H1 (cell line): ENCODE results near the gene ALG3. TPM values are rescaled to one million over a fixed set of nuclear protein-coding genes. Genes with fewer than 3 reads are reported as not detected.
A peak's percentile ranks its signal among the peaks of the same experiment; 100 is the strongest.

ENCODE experiments used
- CTCF ChIA-PET: fragments of 300-600 bp; sonication (Branson Sonifier 250); formaldehyde crosslinking; loops from one replicate; lab custom pipeline; 2021; ENCODE audit not compliant: partially characterized antibody; lab: Charles Lee
- POLR2A ChIA-PET: fragments of 300-600 bp; sonication (Branson Sonifier 250); formaldehyde crosslinking; loops from one replicate; lab custom pipeline; 2021; ENCODE audit warnings: inconsistent platforms; ENCODE audit not compliant: partially characterized antibody; lab: Charles Lee
- DNase-seq, 2 experiments: peaks; one replicate each; pipeline versions ENCODE4 v3.0.0 to v3.0.0-alpha.2; 2010 to 2022; ENCODE audit warnings: low spot score in 2 of 2, low read depth in 1 of 2, mixed read lengths in 1 of 2
- FAIRE-seq: peaks from 2 replicates; lab custom pipeline; 2011; peaks lifted over from hg19 to GRCh38; lab: Jason Lieb, UNC
- H2AFZ ChIP-seq: 2 replicates; pipeline ENCODE4 v1.8.1; 2012; ENCODE audit warnings: low read length, inconsistent platforms
- H2AK5ac ChIP-seq: 2 replicates; pipeline ENCODE4 v1.6.1; 2013; ENCODE audit warnings: low read depth, low read length
- H2BK120ac ChIP-seq: replicated peaks from 2 replicates; pipeline ENCODE3; 2013; ENCODE audit warnings: low read depth, low read length, inconsistent platforms
- H2BK12ac ChIP-seq: 2 replicates; pipeline ENCODE4 v1.6.1; 2013; ENCODE audit warnings: low read depth, low read length
- H2BK15ac ChIP-seq: 2 replicates; pipeline ENCODE4 v1.6.1; 2013; ENCODE audit warnings: low read length
- H2BK20ac ChIP-seq: 2 replicates; pipeline ENCODE4 v1.6.1; 2013; ENCODE audit warnings: low read length
- H2BK5ac ChIP-seq: 2 replicates; pipeline ENCODE4 v1.6.1; 2013; ENCODE audit warnings: low read depth, low read length
- H3K14ac ChIP-seq: 2 replicates; pipeline ENCODE4 v1.6.1; 2013; ENCODE audit warnings: inconsistent platforms; ENCODE audit not compliant: insufficient read length
- H3K18ac ChIP-seq: 2 replicates; pipeline ENCODE4 v1.6.1; 2013; ENCODE audit warnings: low read length; ENCODE audit errors: extremely low read depth
- H3K23ac ChIP-seq: 2 replicates; pipeline ENCODE4 v1.6.1; 2013; ENCODE audit warnings: inconsistent platforms; ENCODE audit not compliant: insufficient read length
- H3K23me2 ChIP-seq: 2 replicates; pipeline ENCODE4 v1.6.1; 2013; ENCODE audit warnings: low read depth, low read length
- H3K27ac ChIP-seq: 2 replicates; pipeline ENCODE4 v1.6.1; 2011; ENCODE audit warnings: low read depth, low read length, inconsistent platforms
- H3K27me3 ChIP-seq, 4 experiments: replicated peaks in 1 of 4; 1 replicate in 1 of 4; 2 replicates in 3 of 4; pipeline versions ENCODE4 v1.6.1 to v1.8.1; 2011 to 2013; ENCODE audit warnings: low read length in 3 of 4, mild to moderate bottlenecking in 3 of 4, inconsistent platforms in 2 of 4, mixed read lengths in 2 of 4, moderate library complexity in 1 of 4; ENCODE audit not compliant: control insufficient read depth in 3 of 4, insufficient read depth in 3 of 4; ENCODE audit errors: extremely low read depth in 1 of 4
- H3K36me3 ChIP-seq, 4 experiments: 2 replicates each; pipeline versions ENCODE4 v1.6.1 to v1.8.1; 2011 to 2013; ENCODE audit warnings: mild to moderate bottlenecking in 4 of 4, low read length in 3 of 4, moderate library complexity in 2 of 4, control low read depth in 1 of 4, inconsistent platforms in 1 of 4; ENCODE audit not compliant: insufficient read depth in 4 of 4, control insufficient read depth in 2 of 4
- H3K4ac ChIP-seq: replicated peaks from 2 replicates; pipeline ENCODE3; 2013; ENCODE audit warnings: low read length, low read depth, mixed read lengths, inconsistent platforms; ENCODE audit not compliant: insufficient read length
- H3K4me1 ChIP-seq, 4 experiments: replicated peaks in 1 of 4; 1 replicate in 1 of 4; 2 replicates in 3 of 4; pipeline versions ENCODE4 v1.6.1 to v1.8.1; 2011 to 2013; ENCODE audit warnings: low read length in 3 of 4, inconsistent platforms in 2 of 4, mixed read lengths in 1 of 4; ENCODE audit not compliant: insufficient read depth in 4 of 4, control insufficient read depth in 3 of 4
- H3K4me2 ChIP-seq, 2 experiments: 2 replicates each; pipeline versions ENCODE4 v1.6.1 to v1.8.1; 2011 to 2013; ENCODE audit warnings: low read depth in 2 of 2, low read length in 2 of 2, control low read depth in 1 of 2, inconsistent platforms in 1 of 2, mild to moderate bottlenecking in 1 of 2; ENCODE audit not compliant: insufficient read depth in 1 of 2
- H3K4me3 ChIP-seq, 4 experiments: fragments of 200-600, 300-600 bp in 1 of 4; sonication (generic), shearing (Covaris generic), sonication (Bioruptor Twin) in 1 of 4; 2 replicates each; pipeline versions ENCODE4 v1.5.1 to v1.8.1; 2011 to 2016; ENCODE audit warnings: low read length in 4 of 4, low read depth in 3 of 4, control low read depth in 2 of 4, inconsistent platforms in 2 of 4, mild to moderate bottlenecking in 2 of 4, mixed read lengths in 1 of 4, moderate library complexity in 1 of 4; ENCODE audit not compliant: insufficient read depth in 2 of 4; ENCODE audit errors: extremely low read depth in 1 of 4
- H3K56ac ChIP-seq: replicated peaks from 2 replicates; pipeline ENCODE3; 2013; ENCODE audit warnings: low read depth, mild to moderate bottlenecking, mixed read lengths, low read length, inconsistent platforms; ENCODE audit not compliant: insufficient read length
- H3K79me1 ChIP-seq: 2 replicates; pipeline ENCODE4 v1.6.1; 2013; ENCODE audit warnings: low read depth, low read length, control low read depth
- H3K79me2 ChIP-seq, 2 experiments: 2 replicates each; pipeline versions ENCODE4 v1.6.1 to v1.8.1; 2012 to 2013; ENCODE audit warnings: low read length in 2 of 2, mild to moderate bottlenecking in 2 of 2, inconsistent platforms in 1 of 2; ENCODE audit not compliant: insufficient read depth in 2 of 2, control insufficient read depth in 1 of 2
- H3K9ac ChIP-seq, 4 experiments: replicated peaks in 1 of 4; 1 replicate in 1 of 4; 2 replicates in 3 of 4; pipeline versions ENCODE4 v1.6.1 to v1.8.1; 2011 to 2013; ENCODE audit warnings: low read depth in 3 of 4, low read length in 3 of 4, control low read depth in 2 of 4, mild to moderate bottlenecking in 2 of 4, moderate library complexity in 2 of 4, inconsistent platforms in 1 of 4; ENCODE audit errors: extremely low read depth in 1 of 4
- H3K9me3 ChIP-seq, 2 experiments: 2 replicates each; pipeline versions ENCODE4 v1.6.1 to v1.8.1; 2012 to 2013; ENCODE audit warnings: mild to moderate bottlenecking in 2 of 2, moderate library complexity in 2 of 2, control low read depth in 1 of 2, inconsistent platforms in 1 of 2, low read depth in 1 of 2, low read length in 1 of 2, mixed read lengths in 1 of 2; ENCODE audit not compliant: insufficient read depth in 2 of 2
- H4K20me1 ChIP-seq, 2 experiments: replicated peaks in 1 of 2; 2 replicates each; pipeline versions ENCODE3 to v1.8.1; 2011 to 2013; ENCODE audit warnings: inconsistent platforms in 2 of 2, low read length in 2 of 2, mild to moderate bottlenecking in 1 of 2; ENCODE audit not compliant: insufficient read depth in 2 of 2, control insufficient read depth in 1 of 2
- H4K5ac ChIP-seq: 2 replicates; pipeline ENCODE4 v1.6.1; 2013; ENCODE audit warnings: low read length, low read depth, mixed read lengths, inconsistent platforms; ENCODE audit not compliant: insufficient read length
- H4K8ac ChIP-seq: 2 replicates; pipeline ENCODE4 v1.8.0; 2013; ENCODE audit warnings: mild to moderate bottlenecking, moderate library complexity, low read length, inconsistent platforms; ENCODE audit not compliant: insufficient read depth; ENCODE audit errors: extremely low read depth
- H4K91ac ChIP-seq: replicated peaks from 2 replicates; pipeline ENCODE3; 2013; ENCODE audit warnings: low read length, mixed read lengths, inconsistent platforms; ENCODE audit not compliant: insufficient read length
- BACH1 ChIP-seq: IDR thresholded peaks from 2 replicates; pipeline ENCODE4 v1.6.1; 2012; ENCODE audit warnings: low read length, improper control_type of control experiment
- GTF2F1 ChIP-seq: IDR thresholded peaks from 2 replicates; pipeline ENCODE4 v1.6.1; 2012; ENCODE audit warnings: low read depth, low read length, improper control_type of control experiment, borderline replicate concordance
- USF2 ChIP-seq: IDR thresholded peaks from 2 replicates; pipeline ENCODE4 v1.6.1; 2011; ENCODE audit warnings: low read length, improper control_type of control experiment
- WGBS, 2 experiments: shearing (Covaris generic) in 1 of 2; methylation state at CpG; one replicate each; pipeline versions ENCODE4 v1.1.6 to v1.1.7; 2013 to 2015; ENCODE audit warnings: low lambda C conversion rate in 2 of 2, mixed read lengths in 2 of 2, inconsistent platforms in 1 of 2, low coverage in 1 of 2, missing lambda C conversion rate in 1 of 2; ENCODE audit not compliant: insufficient replicate concordance in 2 of 2, insufficient coverage in 1 of 2, insufficient read length in 1 of 2; ENCODE audit errors: extremely low coverage in 1 of 2, missing lambda C conversion rate in 1 of 2; 5-methylcytosine and 5-hydroxymethylcytosine counted together
- polyA plus RNA-seq, 7 experiments: library from polyadenylated mRNA; depleted of rRNA in 3 of 7; stranded (reverse) in 5 of 7; unstranded in 2 of 7; fragments of >200 nt in 5 of 7; fragments of 200-250 nt in 2 of 7; gene quantifications; 1 replicate in 5 of 7; 2 replicates in 1 of 7; 4 replicates in 1 of 7; pipeline versions ENCODE4 v1.2.1 to v1.2.3, GENCODE V29; 2011 to 2013; ENCODE audit warnings: missing spikeins in 2 of 7, mixed read lengths in 2 of 7
- total RNA-seq: library from RNA; stranded (reverse); fragmentation: NEBNext Ultra II Directional; extraction: Animal tissue kit (Norgen Biotek cat#: 25700); gene quantifications from 2 replicates; pipeline ENCODE4 v1.2.1, GENCODE V29; 2021
- TF ChIP-seq, protein P1 (sequence below): IDR thresholded peaks from 2 replicates; pipeline ENCODE4 v1.6.1; 2011; ENCODE audit warnings: low read depth, mild to moderate bottlenecking, low read length; ENCODE audit not compliant: insufficient read depth

Gene ALG3
- total and polyA plus RNA-seq, 2 of the 8 experiments (the other 6 are each of a cell fraction or from before 2014, with no cell fraction given), result 54.6 to 148 TPM

DNA sequence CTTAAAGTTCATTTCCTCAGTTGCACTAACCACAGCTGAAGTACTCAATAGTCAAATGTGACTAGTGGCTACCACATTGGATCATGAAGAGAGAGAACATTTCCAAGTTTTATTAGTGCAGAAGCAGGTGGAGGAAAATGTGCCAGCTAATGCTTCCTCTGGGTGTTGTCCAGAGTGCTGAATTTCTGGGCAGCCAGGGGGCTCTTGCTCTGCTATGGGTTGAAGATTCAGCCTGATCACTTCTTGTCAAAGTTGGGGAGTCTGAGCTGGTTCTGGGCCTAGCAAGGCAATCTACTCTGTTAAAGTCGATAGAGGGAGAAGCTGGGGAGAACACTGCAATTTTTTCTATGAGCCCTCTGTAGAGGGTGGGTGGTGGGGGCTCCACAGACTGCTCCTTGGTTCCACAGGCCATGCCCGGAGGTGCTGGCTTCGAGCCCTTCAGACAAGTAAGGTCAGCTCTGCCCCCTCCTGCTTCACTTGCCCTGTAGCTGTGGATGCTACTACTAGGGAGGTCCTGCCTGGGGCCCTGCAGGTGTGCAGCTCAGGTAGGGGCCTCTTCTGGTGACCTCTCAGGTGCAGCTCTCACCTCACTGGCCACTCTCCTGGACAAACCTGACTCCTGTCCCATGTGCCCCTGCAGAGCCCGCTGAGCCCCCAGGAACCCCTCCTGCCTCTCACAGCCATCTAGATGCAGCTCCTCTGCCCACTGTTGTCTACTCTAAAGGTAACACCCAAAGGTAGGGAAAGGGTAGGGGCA is 8.2 kb downstream of the ALG3 start:
- POLR2A ChIA-PET, result interaction anchor here (0.5 to 3.4 kb wide), 19 partner anchors 8 to 235 kb away, joined by 3 to 13 read pairs (median 4); partner anchors contain the start of genes AP2M1, CAMK2N2, EEF1AKMT4 and VWA5B2
- Histone ChIP-seq H3K4me2 (peak overlapping the region in 1 of 2 experiments; percentile 37; a peak in 1 of 4 replicates), H3K4me1 (peaks cover 0 to 5% (median 1%) of the 10 kb centered on the region in 4 experiments; a peak in 4 of 7 replicates), H2BK20ac (no peak overlapping the region), H3K79me2 (no peaks in the 10 kb centered on the region), H2AK5ac (no peak overlapping the region), H2BK15ac (no peak overlapping the region), H3K18ac (no peak overlapping the region), H2AFZ (no peak overlapping the region), H3K9ac (no peak overlapping the region), H3K79me1 (peaks cover 2% of the 10 kb centered on the region), H3K9me3 (no peaks in the 10 kb centered on the region), H3K14ac (no peak overlapping the region), H4K8ac (no peak overlapping the region), H2BK5ac (no peak overlapping the region), H4K20me1 (peaks cover 8 to 16% of the 10 kb centered on the region in 2 experiments), H2BK120ac (no peak overlapping the region), H2BK12ac (no peak overlapping the region), H3K36me3 (peaks cover 13 to 32% (median 23%) of the 10 kb centered on the region in 4 experiments; a peak in 7 of 8 replicates), H3K4me3 (peak overlapping the region in 1 of 4 experiments; percentile 54; a peak in 1 of 8 replicates), H4K5ac (no peak overlapping the region), H3K56ac (no peak overlapping the region), H3K27ac (no peak overlapping the region), H3K23me2 (no peaks in the 10 kb centered on the region; the same call in 1 of the 2 replicates), H3K27me3 (no peaks in the 10 kb centered on the region; a peak in 2 of 7 replicates), H3K23ac (no peak overlapping the region), H3K4ac (no peak overlapping the region), H4K91ac (no peak overlapping the region)
- peak in 1 of 2 experiments; percentile 60 for DNase-seq
- WGBS, 2 experiments, result 92% methylated on average over 4 of the region's 4 CpGs; no CpG with 5 or more reads in 1 of the 2 experiments
- no peak for FAIRE-seq
- CTCF ChIA-PET, result interaction anchor here (0.6 to 8.9 kb wide), 24 partner anchors 9 to 352 kb away, joined by 3 to 183 read pairs (median 4); partner anchors contain the start of genes DVL3, EEF1AKMT4 and VWA5B2
- peak; percentile 91 for TF ChIP-seq BACH1
- TF ChIP-seq, protein P1, sequence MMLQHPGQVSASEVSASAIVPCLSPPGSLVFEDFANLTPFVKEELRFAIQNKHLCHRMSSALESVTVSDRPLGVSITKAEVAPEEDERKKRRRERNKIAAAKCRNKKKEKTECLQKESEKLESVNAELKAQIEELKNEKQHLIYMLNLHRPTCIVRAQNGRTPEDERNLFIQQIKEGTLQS, result no peak
- no peak for TF ChIP-seq USF2
- no peak for TF ChIP-seq GTF2F1
